ENCODE data around the gene MOV10. TPM values are rescaled to one million over a fixed set of nuclear protein-coding genes. Genes with fewer than 3 reads are reported as not detected.
"Not testable (repeated sequence)": the region's sequence is repeated elsewhere in the genome, so short reads cannot be mapped to it uniquely, and the experiment has no call there.

MOV10 gene
- total and polyA plus RNA-seq, 2 donors (not counting 3 experiments of a cell fraction or from before 2014, with no cell fraction given) = 97.1 to 113 TPM

DNA sequence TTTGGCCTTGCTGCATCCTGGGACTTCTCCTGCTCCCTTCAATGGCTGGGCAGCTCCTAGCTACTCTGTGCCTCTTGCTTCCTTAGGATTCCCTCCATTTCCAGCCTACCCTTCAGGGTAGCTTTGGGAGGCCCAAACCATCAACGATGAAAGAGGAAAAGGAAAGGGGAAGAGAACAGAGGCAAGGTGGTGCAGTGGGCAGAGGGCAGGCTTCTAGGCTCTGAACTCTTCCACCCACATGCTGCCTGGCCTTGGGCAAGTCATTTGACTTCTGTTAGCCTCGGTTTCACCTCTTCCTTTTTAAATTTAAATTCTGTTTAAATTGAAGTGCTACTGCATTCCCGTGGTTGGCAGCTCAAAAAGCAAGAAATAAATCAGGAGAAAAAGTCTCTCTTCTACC, 46.3 kb downstream of the MOV10 start:
- no peak for FAIRE-seq
- CTCF ChIA-PET = interaction anchor here (1.0 to 10.5 kb wide), 4 partner anchors 10 to 352 kb away, joined by 3 to 441 read pairs (median 40); partner anchors contain the start of gene LRIG2
- Histone ChIP-seq H3K4me2 (ENCODE audit: insufficient read depth, low read length) (no peak overlapping the region), H3K27ac (ENCODE audit: insufficient read depth, low read depth, low read length) (no peak overlapping the region), H3K27me3 (ENCODE audit: control insufficient read depth in 2 of 2, insufficient read depth in 2 of 2, low read length in 2 of 2) (no peaks in the 10 kb centered on the region), H3K79me2 (ENCODE audit: control insufficient read depth, insufficient read depth, low read length) (no peaks in the 10 kb centered on the region), H3K9me3 (replicated peaks; ENCODE audit: control insufficient read depth, insufficient read depth, low read length) (no peaks in the 10 kb centered on the region), H2AFZ (ENCODE audit: low read depth, low read length) (no peak overlapping the region), H3K4me3 (replicated peaks in 1 of 3; ENCODE audit: insufficient read depth in 1 of 3, low read depth in 1 of 3, low read length in 3 of 3) (no peak overlapping the region), H3K9ac (replicated peaks; ENCODE audit: extremely low read depth, insufficient read depth, low read length) (no peak overlapping the region), H3K9me1 (replicated peaks; ENCODE audit: control insufficient read depth, extremely low read depth, insufficient read depth, low read length) (no peaks in the 10 kb centered on the region), H3K36me3 (ENCODE audit: control insufficient read depth in 2 of 2, extremely low read depth in 1 of 2, insufficient read depth in 2 of 2, low read length in 2 of 2) (no peaks in the 10 kb centered on the region), H3K4me1 (ENCODE audit: control insufficient read depth, extremely low read depth, insufficient read depth, low read length) (peaks cover 4% of the 10 kb centered on the region), H4K20me1 (replicated peaks; ENCODE audit: control insufficient read depth, extremely low read depth, insufficient read depth, low read length) (no peaks in the 10 kb centered on the region)
- BruUV-seq (replicated peaks) = no TSS peak
- TF ChIP-seq FOS (IDR thresholded peaks at IDR 0.05; ENCODE audit: borderline replicate concordance, insufficient read depth, low read length) = no peak
- intact Hi-C loops (cut with micrococcal nuclease) = no loop called here
- POLR2A ChIA-PET = no interaction called here
- dilution Hi-C loops (cut with MboI; ENCODE audit: extremely low pct_ligation_motif_present, low sequenced_read_pairs) = no loop called here
- no peak for DNase-seq (ENCODE audit: low read depth, low spot score)

DNA sequence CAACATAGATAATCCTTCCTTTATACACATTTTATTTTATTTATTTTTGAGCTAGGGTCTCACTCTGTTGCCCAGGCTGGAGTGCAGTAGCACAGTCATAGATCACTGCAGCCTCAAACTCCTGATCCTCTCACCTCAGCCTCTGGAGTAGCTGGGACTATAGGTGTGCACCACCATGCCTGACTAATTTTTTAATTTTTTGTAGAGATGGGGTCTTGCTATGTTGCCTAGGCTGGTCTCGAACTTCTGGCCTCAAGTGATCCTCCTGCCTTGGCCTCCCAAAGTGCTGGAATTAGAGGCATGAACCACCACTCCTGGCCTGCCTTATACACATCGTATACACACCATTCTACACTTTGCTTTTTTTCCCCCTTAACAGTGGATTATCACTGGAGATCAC, 46.8 kb downstream of the MOV10 start:
- H3K4me2 ChIP-seq (ENCODE audit: insufficient read depth, low read length); BruUV-seq (replicated peaks); intact Hi-C loops (cut with micrococcal nuclease); H3K27ac ChIP-seq (ENCODE audit: insufficient read depth, low read depth, low read length); H3K4me3 ChIP-seq (replicated peaks in 1 of 3; ENCODE audit: insufficient read depth in 1 of 3, low read depth in 1 of 3, low read length in 3 of 3); H2AFZ ChIP-seq (ENCODE audit: low read depth, low read length); H4K20me1 ChIP-seq (replicated peaks; ENCODE audit: control insufficient read depth, extremely low read depth, insufficient read depth, low read length); H3K4me1 ChIP-seq (ENCODE audit: control insufficient read depth, extremely low read depth, insufficient read depth, low read length); DNase-seq (ENCODE audit: low read depth, low spot score); dilution Hi-C loops (cut with MboI; ENCODE audit: extremely low pct_ligation_motif_present, low sequenced_read_pairs); H3K9ac ChIP-seq (replicated peaks; ENCODE audit: extremely low read depth, insufficient read depth, low read length); H3K9me1 ChIP-seq (replicated peaks; ENCODE audit: control insufficient read depth, extremely low read depth, insufficient read depth, low read length); H3K79me2 ChIP-seq (ENCODE audit: control insufficient read depth, insufficient read depth, low read length); H3K9me3 ChIP-seq (replicated peaks; ENCODE audit: control insufficient read depth, insufficient read depth, low read length); POLR2A ChIA-PET; H3K27me3 ChIP-seq (ENCODE audit: control insufficient read depth in 2 of 2, insufficient read depth in 2 of 2, low read length in 2 of 2); H3K36me3 ChIP-seq (ENCODE audit: control insufficient read depth in 2 of 2, extremely low read depth in 1 of 2, insufficient read depth in 2 of 2, low read length in 2 of 2); FAIRE-seq: not testable (repeated sequence)
- CTCF ChIA-PET = interaction anchor here (0.5 to 10.5 kb wide), 6 partner anchors 10 to 1428 kb away, joined by 3 to 441 read pairs (median 4); partner anchors contain the start of gene LRIG2
